Lower leg skin (tissue), 4 donors: ENCODE measurements around the gene MISP. TPM values are rescaled to one million over a fixed set of nuclear protein-coding genes. Genes with fewer than 3 reads are reported as not detected.

ENCODE experiments used
- DNase-seq, 2 donors: peaks; one replicate each; pipeline ENCODE4 v3.0.0-alpha.2; 2019; ENCODE audit warnings: low spot score in 2 of 2
- H3K4me3 ChIP-seq: fragments of 200-600 bp; sonication (generic); 2 replicates; pipeline ENCODE4 v1.5.1; 2017; ENCODE audit warnings: mild to moderate bottlenecking, low read depth; ENCODE audit not compliant: poor library complexity, severe bottlenecking
- POLR2A ChIP-seq, 2 donors: fragments of 450-650 bp; IDR thresholded peaks; one replicate each; pipeline ENCODE4 v1.6.1; 2016 to 2017; ENCODE audit warnings: antibody characterized with exemption in 2 of 2, mild to moderate bottlenecking in 1 of 2, moderate library complexity in 1 of 2
- WGBS, 2 donors: methylation state at CpG; one replicate each; pipeline ENCODE4 v1.1.5; 2018; 5-methylcytosine and 5-hydroxymethylcytosine counted together
- intact Hi-C: fragments of 100-400 bp; cut with DNase I; formaldehyde crosslinking; loops from one replicate; pipeline ENCODE4 v1.15.0; 2023; ENCODE audit warnings: low total_unique reads
- total RNA-seq, 4 donors: library from RNA; depleted of rRNA; stranded (reverse); fragments of >200 nt; gene quantifications; one replicate each; pipeline ENCODE4 v1.1.0, GENCODE V29; 2016
- TF ChIP-seq, protein P1 (sequence below), 3 donors: fragments of 450-650 bp; IDR thresholded peaks; one replicate each; pipeline ENCODE4 v1.5.1; 2016; ENCODE audit warnings: antibody characterized with exemption in 3 of 3, mild to moderate bottlenecking in 3 of 3, moderate library complexity in 2 of 3

MISP gene
- total RNA-seq, 4 donors from 2014 or later, result 0.08 to 2.8 (median 0.92) TPM

DNA sequence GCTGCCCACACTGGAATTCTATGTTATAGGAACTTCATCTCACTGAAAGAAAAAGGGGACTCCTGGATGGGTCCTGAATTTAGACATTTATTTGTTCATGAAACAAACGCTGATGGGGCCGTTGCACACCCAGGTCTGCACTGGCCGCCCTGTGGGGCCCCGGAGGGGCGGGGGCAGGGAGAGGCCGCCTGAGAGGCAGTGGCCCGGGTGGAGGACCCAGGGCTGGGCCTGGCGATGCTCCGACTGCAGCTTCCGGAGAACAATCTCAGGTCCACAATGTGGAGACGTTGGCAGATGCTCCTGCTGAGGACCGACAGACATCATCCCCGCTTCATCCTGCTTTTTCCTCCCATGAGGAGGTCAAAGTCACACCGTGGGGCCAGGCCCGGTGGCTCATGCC lies 30.0 kb downstream of the MISP start:
- DNase-seq, result no peak
- TF ChIP-seq, protein P1, sequence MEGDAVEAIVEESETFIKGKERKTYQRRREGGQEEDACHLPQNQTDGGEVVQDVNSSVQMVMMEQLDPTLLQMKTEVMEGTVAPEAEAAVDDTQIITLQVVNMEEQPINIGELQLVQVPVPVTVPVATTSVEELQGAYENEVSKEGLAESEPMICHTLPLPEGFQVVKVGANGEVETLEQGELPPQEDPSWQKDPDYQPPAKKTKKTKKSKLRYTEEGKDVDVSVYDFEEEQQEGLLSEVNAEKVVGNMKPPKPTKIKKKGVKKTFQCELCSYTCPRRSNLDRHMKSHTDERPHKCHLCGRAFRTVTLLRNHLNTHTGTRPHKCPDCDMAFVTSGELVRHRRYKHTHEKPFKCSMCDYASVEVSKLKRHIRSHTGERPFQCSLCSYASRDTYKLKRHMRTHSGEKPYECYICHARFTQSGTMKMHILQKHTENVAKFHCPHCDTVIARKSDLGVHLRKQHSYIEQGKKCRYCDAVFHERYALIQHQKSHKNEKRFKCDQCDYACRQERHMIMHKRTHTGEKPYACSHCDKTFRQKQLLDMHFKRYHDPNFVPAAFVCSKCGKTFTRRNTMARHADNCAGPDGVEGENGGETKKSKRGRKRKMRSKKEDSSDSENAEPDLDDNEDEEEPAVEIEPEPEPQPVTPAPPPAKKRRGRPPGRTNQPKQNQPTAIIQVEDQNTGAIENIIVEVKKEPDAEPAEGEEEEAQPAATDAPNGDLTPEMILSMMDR (IDR thresholded peaks at IDR 0.05), result no peak
- no peak for TF ChIP-seq POLR2A (IDR thresholded peaks at IDR 0.05)
- 88 to 92% methylated on average over 14 to 15 of the region's 15 CpGs for WGBS, 2 donors
- no peak overlapping the region for H3K4me3 ChIP-seq
- intact Hi-C loops, result no loop called here

GRCh38 chr19:781800-782184 lies 30.9 kb downstream of the MISP start:
- intact Hi-C loops, result no loop called here
- WGBS, 2 donors, result 91 to 95% methylated on average over 19 of the region's 19 CpGs
- TF ChIP-seq, protein P1 (IDR thresholded peaks at IDR 0.05), result no peak
- no peak for TF ChIP-seq POLR2A (IDR thresholded peaks at IDR 0.05)
- no peak for DNase-seq
- H3K4me3 ChIP-seq, result no peak overlapping the region

DNA sequence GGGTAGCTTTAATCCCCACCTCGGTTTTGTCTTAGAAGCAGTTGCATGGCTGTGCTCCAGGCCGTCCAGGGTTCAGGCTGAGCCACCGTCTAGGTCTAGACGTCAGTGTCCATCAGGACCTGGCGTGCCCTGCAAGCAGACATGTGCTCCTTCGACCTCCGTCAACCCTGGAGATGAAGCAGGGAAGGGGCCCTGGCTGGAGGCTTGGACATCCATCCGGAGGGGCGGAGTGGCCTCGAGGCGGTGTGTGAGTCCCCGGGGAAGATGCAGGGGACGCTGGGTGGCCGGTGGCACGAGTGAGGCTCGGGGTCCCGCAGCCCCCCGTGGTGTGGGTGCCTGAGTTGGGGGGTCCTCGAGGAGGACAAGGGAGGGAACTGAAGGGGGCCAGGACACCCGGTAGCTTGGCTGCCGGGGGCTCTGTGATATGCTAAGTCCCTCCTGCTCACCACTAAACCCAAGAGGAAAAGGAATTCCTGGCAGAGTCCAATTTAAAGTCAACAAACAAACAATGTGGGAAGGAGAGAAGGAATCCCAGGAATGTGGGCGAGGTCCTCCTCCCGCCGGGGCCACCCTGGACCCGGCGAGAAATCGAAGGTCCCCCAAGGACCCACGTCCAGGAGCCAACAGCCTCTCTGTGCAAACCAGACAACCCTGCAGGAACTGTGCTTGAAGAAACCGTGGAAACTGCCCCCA lies 31.4 kb downstream of the MISP start:
- no peak overlapping the region for H3K4me3 ChIP-seq
- TF ChIP-seq, protein P1 (IDR thresholded peaks at IDR 0.05), result no peak
- no peak for TF ChIP-seq POLR2A (IDR thresholded peaks at IDR 0.05)
- intact Hi-C loops, result no loop called here
- 19 to 28% methylated on average over 25 to 29 of the region's 29 CpGs for WGBS, 2 donors
- DNase-seq, result no peak

DNA sequence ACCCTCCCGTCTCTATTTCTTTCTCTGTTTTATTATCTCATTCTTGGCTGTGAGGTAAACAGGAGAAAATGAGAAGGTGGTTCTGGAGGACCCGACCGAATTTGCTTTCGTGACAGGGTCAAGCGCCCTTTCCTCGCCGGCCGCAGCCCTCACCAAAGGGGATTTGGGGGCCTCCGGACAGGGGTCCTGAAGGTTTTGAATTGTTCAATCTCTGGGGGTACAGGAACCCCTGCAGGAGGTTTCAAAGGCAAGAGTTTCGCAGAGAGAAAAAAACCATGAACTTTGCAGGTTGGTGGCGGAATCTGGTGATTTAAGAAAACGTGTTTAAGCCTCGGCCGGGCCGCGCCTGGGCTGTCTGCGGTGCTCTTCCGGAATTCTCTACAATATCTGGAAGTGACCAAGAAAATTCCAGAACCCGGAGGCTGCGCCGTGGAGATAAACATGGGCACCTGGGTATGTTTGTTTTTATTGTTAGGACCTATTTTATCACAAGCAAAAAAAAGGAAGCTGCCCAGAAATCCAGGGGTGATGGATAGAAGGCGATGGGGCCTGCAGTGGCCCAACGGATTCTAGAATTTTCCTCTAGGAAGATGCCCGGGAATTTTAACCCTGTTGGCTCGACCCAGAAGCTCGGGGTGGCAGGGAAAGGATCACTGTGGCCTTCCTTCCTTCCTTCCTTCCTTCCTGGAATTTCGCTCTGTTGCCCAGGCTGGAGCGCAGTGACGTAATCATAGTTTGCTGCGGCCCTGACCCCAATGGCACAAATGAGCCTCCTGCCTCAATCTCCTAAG lies 32.2 kb downstream of the MISP start:
- intact Hi-C loops, result no loop called here
- TF ChIP-seq, protein P1 (IDR thresholded peaks at IDR 0.05), result no peak
- TF ChIP-seq POLR2A (IDR thresholded peaks at IDR 0.05), result no peak
- H3K4me3 ChIP-seq, result no peak overlapping the region
- whole genome bisulfite sequencing, 2 donors, result 52 to 62% methylated on average over 30 of the region's 30 CpGs
- no peak for DNase-seq

GRCh38 chr19:784541-784940 lies 33.6 kb downstream of the MISP start:
- no peak overlapping the region for H3K4me3 ChIP-seq
- intact Hi-C loops, result no loop called here
- WGBS, 2 donors, result 80 to 82% methylated on average over 13 of the region's 13 CpGs
- no peak for DNase-seq
- TF ChIP-seq POLR2A (IDR thresholded peaks at IDR 0.05), result no peak
- TF ChIP-seq, protein P1 (IDR thresholded peaks at IDR 0.05), result no peak
